ENCODE results near the gene TTC4. TPM values are rescaled to one million over a fixed set of nuclear protein-coding genes. Genes with fewer than 3 reads are reported as not detected.

Gene TTC4
- total and polyA plus RNA-seq, 2 experiments from 2014 or later = 14.0 to 20.0 TPM

- Histone ChIP-seq H3K4me1 (ENCODE audit: insufficient read depth) (peaks cover 5% of the 10 kb centered on the region), H3K79me2 (peaks cover 20% of the 10 kb centered on the region), H3K9me2 (replicated peaks; ENCODE audit: insufficient read depth) (no peaks in the 10 kb centered on the region), H3K27me3 (no peaks in the 10 kb centered on the region), H3K4me3 (peak overlapping the region; percentile 7), H3K27ac (peak overlapping the region; percentile 18), H2AFZ (peak overlapping the region; percentile 38), H3K9me3 (ENCODE audit: low read depth) (no peaks in the 10 kb centered on the region), H3K36me3 (replicated peaks; ENCODE audit: insufficient read depth, low read depth) (no peaks in the 10 kb centered on the region), H3K4me2 (peak overlapping the region; percentile 61), H4K20me1 (ENCODE audit: insufficient read depth, poor library complexity, severe bottlenecking) (no peaks in the 10 kb centered on the region)
- no peak for DNase-seq (ENCODE audit: low spot score)
- no peak for TF ChIP-seq CTCF (IDR thresholded peaks at IDR 0.05; ENCODE audit: poor library complexity)
- 66% methylated on average over 13 of the region's 13 CpGs for WGBS (ENCODE audit: low lambda C conversion rate, missing lambda C conversion rate)
These were observed 49.4 kb downstream of the TTC4 start for GRCh38 chr1:54764922-54765561.

DNA sequence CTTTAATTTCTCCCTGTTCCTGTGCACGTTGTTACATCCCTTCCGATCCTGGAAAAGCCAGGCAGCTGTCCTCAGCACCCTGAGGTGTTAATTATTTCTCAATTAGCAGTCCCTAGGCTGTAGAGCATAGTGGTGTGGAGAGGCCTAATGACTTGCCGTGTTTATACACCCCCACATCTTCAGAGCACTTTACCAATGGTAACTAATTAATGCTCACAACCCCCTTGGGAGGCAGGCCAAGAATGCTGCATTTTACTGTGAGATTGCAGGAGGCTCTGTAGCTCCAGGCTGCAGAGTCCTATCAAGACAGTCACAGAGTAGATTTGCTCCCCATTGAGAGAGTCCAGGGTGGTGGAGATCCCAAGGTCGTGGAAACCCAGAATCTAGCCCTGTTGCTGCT is 51.1 kb downstream of the TTC4 start:
- Histone ChIP-seq H3K79me2 (peaks cover 18% of the 10 kb centered on the region), H3K27me3 (no peaks in the 10 kb centered on the region), H4K20me1 (ENCODE audit: insufficient read depth, poor library complexity, severe bottlenecking) (no peaks in the 10 kb centered on the region), H3K4me3 (no peak overlapping the region), H3K9me2 (replicated peaks; ENCODE audit: insufficient read depth) (no peaks in the 10 kb centered on the region), H3K9me3 (ENCODE audit: low read depth) (no peaks in the 10 kb centered on the region), H3K4me2 (no peak overlapping the region), H3K27ac (no peak overlapping the region), H2AFZ (no peak overlapping the region), H3K4me1 (ENCODE audit: insufficient read depth) (peaks cover 5% of the 10 kb centered on the region), H3K36me3 (replicated peaks; ENCODE audit: insufficient read depth, low read depth) (no peaks in the 10 kb centered on the region)
- 25% methylated on average over 4 of the region's 4 CpGs for WGBS (ENCODE audit: low lambda C conversion rate, missing lambda C conversion rate)
- TF ChIP-seq EZH2phosphoT487 (IDR thresholded peaks at IDR 0.05; ENCODE audit: low read depth, severe bottlenecking, unreplicated experiment) (no peak), CTCF (IDR thresholded peaks at IDR 0.05; ENCODE audit: poor library complexity) (no peak), EZH2 (IDR thresholded peaks at IDR 0.05; ENCODE audit: borderline replicate concordance) (no peak)
- DNase-seq (ENCODE audit: low spot score) = no peak

DNA sequence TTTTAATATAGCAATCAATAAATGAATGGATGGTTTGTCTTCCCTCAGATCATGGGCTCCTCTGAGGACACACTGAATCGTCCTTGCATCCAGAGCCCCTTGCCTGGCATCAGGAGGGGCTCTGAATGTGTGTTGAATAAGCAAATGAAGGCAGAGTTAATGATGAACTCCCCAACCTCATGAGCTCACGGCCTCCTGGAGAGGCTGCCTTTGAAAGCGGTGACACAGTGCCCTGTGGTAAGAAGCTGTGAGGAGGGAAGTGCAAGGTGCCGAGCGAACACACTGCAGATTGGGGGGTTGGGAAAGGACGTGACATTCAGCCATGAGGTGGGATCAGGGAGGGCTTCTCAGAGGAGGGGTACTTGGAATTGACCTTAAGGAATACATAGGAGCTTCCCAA is 51.9 kb downstream of the TTC4 start:
- no peak for TF ChIP-seq EZH2phosphoT487 (IDR thresholded peaks at IDR 0.05; ENCODE audit: low read depth, severe bottlenecking, unreplicated experiment)
- no peak for TF ChIP-seq CTCF (IDR thresholded peaks at IDR 0.05; ENCODE audit: poor library complexity)
- TF ChIP-seq EZH2 (IDR thresholded peaks at IDR 0.05; ENCODE audit: borderline replicate concordance) = no peak
- H3K4me3 ChIP-seq = no peak overlapping the region
- H3K4me2 ChIP-seq = no peak overlapping the region
- H3K9me2 ChIP-seq (replicated peaks; ENCODE audit: insufficient read depth) = no peaks in the 10 kb centered on the region
- H3K27ac ChIP-seq = no peak overlapping the region
- no peaks in the 10 kb centered on the region for H3K27me3 ChIP-seq
- no peak overlapping the region for H2AFZ ChIP-seq
- no peaks in the 10 kb centered on the region for H3K36me3 ChIP-seq (replicated peaks; ENCODE audit: insufficient read depth, low read depth)
- WGBS (ENCODE audit: low lambda C conversion rate, missing lambda C conversion rate) = 55% methylated on average over 6 of the region's 6 CpGs
- no peaks in the 10 kb centered on the region for H3K9me3 ChIP-seq (ENCODE audit: low read depth)
- peaks cover 15% of the 10 kb centered on the region for H3K79me2 ChIP-seq
- no peak for DNase-seq (ENCODE audit: low spot score)
- H3K4me1 ChIP-seq (ENCODE audit: insufficient read depth) = peaks cover 5% of the 10 kb centered on the region
- no peaks in the 10 kb centered on the region for H4K20me1 ChIP-seq (ENCODE audit: insufficient read depth, poor library complexity, severe bottlenecking)

Measured in hepatocyte (in vitro differentiated cells).